Calu3 (cell line): Measurements from ENCODE around the gene EARS2. TPM values are rescaled to one million over a fixed set of nuclear protein-coding genes. Genes with fewer than 3 reads are reported as not detected.

Source experiments
- BruUV-seq: library from RNA; stranded (reverse); fragments of 400-500 nt; replicated peaks from 2 replicates; lab custom pipeline; 2021; lab: Mats Ljungman, UMichigan
- CTCF ChIA-PET: fragments of 300-600 bp; sonication (Branson Sonifier 250); formaldehyde crosslinking; loops from one replicate; lab custom pipeline; 2022; ENCODE audit warnings: antibody characterized with exemption; lab: Charles Lee
- DNase-seq: peaks from one replicate; pipeline ENCODE4 v3.0.0; 2022
- H3K27ac Mint-ChIP-seq: one replicate; pipeline ENCODE4 v1.8.0; 2022; ENCODE audit warnings: mixed read lengths; ENCODE audit not compliant: unreplicated experiment
- H3K27me3 Mint-ChIP-seq: one replicate; pipeline ENCODE4 v1.8.0; 2022; ENCODE audit warnings: mixed read lengths; ENCODE audit not compliant: unreplicated experiment
- H3K36me3 Mint-ChIP-seq: one replicate; pipeline ENCODE4 v1.8.0; 2022; ENCODE audit warnings: mild to moderate bottlenecking, moderate library complexity, mixed read lengths; ENCODE audit not compliant: insufficient read depth, unreplicated experiment
- H3K4me1 Mint-ChIP-seq: one replicate; pipeline ENCODE4 v1.8.0; 2022; ENCODE audit warnings: mild to moderate bottlenecking, low read depth, mixed read lengths; ENCODE audit not compliant: unreplicated experiment
- H3K4me3 Mint-ChIP-seq: one replicate; pipeline ENCODE4 v1.8.0; 2022; ENCODE audit warnings: mild to moderate bottlenecking, low read depth, moderate library complexity, mixed read lengths; ENCODE audit not compliant: unreplicated experiment
- H3K9me3 Mint-ChIP-seq: one replicate; pipeline ENCODE4 v1.8.0; 2022; ENCODE audit warnings: low read depth, mixed read lengths; ENCODE audit not compliant: unreplicated experiment
- CTCF ChIP-seq: fragments of 200-600 bp; IDR thresholded peaks from one replicate; pipeline ENCODE4 v1.8.0; 2022; ENCODE audit warnings: antibody characterized with exemption; ENCODE audit not compliant: unreplicated experiment
- intact Hi-C: fragments of 100-400 bp; cut with micrococcal nuclease; formaldehyde crosslinking; loops from one replicate; pipeline ENCODE4 v1.10.0; 2022; ENCODE audit not compliant: unreplicated experiment
- total RNA-seq: library from RNA; stranded (reverse); gene quantifications from 2 replicates; pipeline ENCODE4 v1.2.3, GENCODE V29; 2022

Gene EARS2
- total RNA-seq, 1 experiment from 2014 or later: 45.9 TPM

- Mint-ChIP-seq H3K36me3 (peaks cover 80% of the 10 kb centered on the region), H3K27ac (no peak overlapping the region), H3K27me3 (no peaks in the 10 kb centered on the region), H3K9me3 (no peaks in the 10 kb centered on the region), H3K4me3 (no peak overlapping the region), H3K4me1 (no peaks in the 10 kb centered on the region)
- intact Hi-C loops: no loop called here
- no peak for TF ChIP-seq CTCF
- BruUV-seq: no TSS peak
- CTCF ChIA-PET: no interaction called here
- no peak for DNase-seq
These were observed 9.6 kb upstream of the EARS2 start for GRCh38 chr16:23566724-23567123.

- Mint-ChIP-seq H3K27ac (no peak overlapping the region), H3K4me1 (no peaks in the 10 kb centered on the region), H3K4me3 (no peak overlapping the region), H3K9me3 (no peaks in the 10 kb centered on the region), H3K27me3 (no peaks in the 10 kb centered on the region), H3K36me3 (peaks cover 75% of the 10 kb centered on the region)
- no peak for TF ChIP-seq CTCF
- CTCF ChIA-PET: no interaction called here
- no TSS peak for BruUV-seq
- intact Hi-C loops: no loop called here
- DNase-seq: no peak
These were observed 7.6 kb upstream of the EARS2 start for GRCh38 chr16:23564575-23565363.

- intact Hi-C loops: no loop called here
- CTCF ChIA-PET: no interaction called here
- no peak for TF ChIP-seq CTCF
- no peak overlapping the region for H3K4me3 Mint-ChIP-seq
- DNase-seq: no peak
- no peaks in the 10 kb centered on the region for H3K9me3 Mint-ChIP-seq
- no peaks in the 10 kb centered on the region for H3K27me3 Mint-ChIP-seq
- H3K36me3 Mint-ChIP-seq: peaks cover 83% of the 10 kb centered on the region
- no TSS peak for BruUV-seq
- peaks cover 8% of the 10 kb centered on the region for H3K4me1 Mint-ChIP-seq
- H3K27ac Mint-ChIP-seq: no peak overlapping the region
These were observed 6.0 kb upstream of the EARS2 start for GRCh38 chr16:23563186-23563585.

GRCh38 chr16:23562505-23562904, 5.4 kb upstream of the EARS2 start:
- no peak for TF ChIP-seq CTCF
- Mint-ChIP-seq H3K4me3 (no peak overlapping the region), H3K36me3 (peaks cover 85% of the 10 kb centered on the region), H3K9me3 (no peaks in the 10 kb centered on the region), H3K4me1 (peaks cover 8% of the 10 kb centered on the region), H3K27me3 (no peaks in the 10 kb centered on the region), H3K27ac (no peak overlapping the region)
- no peak for DNase-seq
- no TSS peak for BruUV-seq
- intact Hi-C loops: no loop called here
- CTCF ChIA-PET: no interaction called here
